GM19025 (cell line): Measurements from ENCODE around the gene FTSJ1.
"Not testable (repeated sequence)": the region's sequence is repeated elsewhere in the genome, so short reads cannot be mapped to it uniquely, and the experiment has no call there.

Source experiments
- ATAC-seq: cut with Tn5 transposase; IDR thresholded peaks from one replicate; pipeline ENCODE4 v1.9.1; 2021; ENCODE audit warnings: mild to moderate bottlenecking, low read depth, moderate library complexity; ENCODE audit not compliant: unreplicated experiment

The FTSJ1 gene

GRCh38 chrX:48475774-48476577 is at the start of gene FTSJ1:
FTSJ1 (plus strand) TSS chrX:48476199; CDS start chrX:48478048, 1,849 bp downstream.
- ATAC-seq = peak; percentile 87

GRCh38 chrX:48427027-48427716 is 48.8 kb upstream of the FTSJ1 start:
- ATAC-seq = not testable (repeated sequence)

- ATAC-seq = not testable (repeated sequence)
Observed at GRCh38 chrX:48429606-48430005, 46.4 kb upstream of the FTSJ1 start.

- ATAC-seq = not testable (repeated sequence)
Observed at GRCh38 chrX:48430166-48430565, 45.8 kb upstream of the FTSJ1 start.

- not testable (repeated sequence) for ATAC-seq
Observed at GRCh38 chrX:48433713-48434112, 42.3 kb upstream of the FTSJ1 start.

GRCh38 chrX:48447201-48447600 is 28.8 kb upstream of the FTSJ1 start:
- not testable (repeated sequence) for ATAC-seq

GRCh38 chrX:48450076-48450475 is 25.9 kb upstream of the FTSJ1 start:
- ATAC-seq = no peak

- no peak for ATAC-seq
Observed at GRCh38 chrX:48451708-48452107, 24.3 kb upstream of the FTSJ1 start.

- ATAC-seq = no peak
Observed at GRCh38 chrX:48456628-48457331, 19.2 kb upstream of the FTSJ1 start.

- ATAC-seq = no peak
Observed at GRCh38 chrX:48458711-48459110, 17.3 kb upstream of the FTSJ1 start.

GRCh38 chrX:48459483-48459882 is 16.5 kb upstream of the FTSJ1 start:
- ATAC-seq = no peak

GRCh38 chrX:48460031-48460430 is 16.0 kb upstream of the FTSJ1 start:
- ATAC-seq = no peak

GRCh38 chrX:48460606-48461005 is 15.4 kb upstream of the FTSJ1 start:
- ATAC-seq = no peak

- no peak for ATAC-seq
Observed at GRCh38 chrX:48461830-48462229, 14.2 kb upstream of the FTSJ1 start.

GRCh38 chrX:48465336-48465933 is 10.6 kb upstream of the FTSJ1 start:
- ATAC-seq = no peak

- no peak for ATAC-seq
Observed at GRCh38 chrX:48466696-48467095, 9.3 kb upstream of the FTSJ1 start.

- no peak for ATAC-seq
Observed at GRCh38 chrX:48467281-48467761, 8.7 kb upstream of the FTSJ1 start.

GRCh38 chrX:48468247-48468671 is 7.7 kb upstream of the FTSJ1 start:
- ATAC-seq = no peak

- no peak for ATAC-seq
Observed at GRCh38 chrX:48468693-48469691, 7.0 kb upstream of the FTSJ1 start.
